Type B pancreatic cell (in vitro differentiated cells): ENCODE measurements around the gene EPHX1. TPM values are rescaled to one million over a fixed set of nuclear protein-coding genes. Genes with fewer than 3 reads are reported as not detected.

Source experiments
- DNase-seq: peaks from one replicate; pipeline ENCODE4 v3.0.0; 2021; ENCODE audit warnings: mixed read lengths; ENCODE audit not compliant: unreplicated experiment; ENCODE audit errors: extremely low spot score
- H3K27ac Mint-ChIP-seq: 2 replicates; pipeline ENCODE4 v1.8.0; 2021; ENCODE audit warnings: mild to moderate bottlenecking, mixed read lengths
- H3K27me3 Mint-ChIP-seq: 2 replicates; pipeline ENCODE4 v1.8.0; 2021; ENCODE audit warnings: mixed read lengths
- H3K36me3 Mint-ChIP-seq: 2 replicates; pipeline ENCODE4 v1.8.0; 2021; ENCODE audit warnings: mixed read lengths
- H3K4me1 Mint-ChIP-seq: one replicate; pipeline ENCODE4 v1.8.0; 2021; ENCODE audit warnings: mixed read lengths; ENCODE audit not compliant: unreplicated experiment
- H3K4me3 Mint-ChIP-seq: 2 replicates; pipeline ENCODE4 v1.8.0; 2021; ENCODE audit warnings: mild to moderate bottlenecking, mixed read lengths
- H3K9me3 Mint-ChIP-seq: 2 replicates; pipeline ENCODE4 v1.8.0; 2021; ENCODE audit warnings: mixed read lengths
- total RNA-seq: library from RNA; stranded (reverse); gene quantifications from 2 replicates; pipeline ENCODE4 v1.2.1, GENCODE V29; 2021; ENCODE audit warnings: low replicate concordance
- TF ChIP-seq, protein P1 (sequence below): fragments of 200-600 bp; sonication (generic); conservative IDR thresholded peaks from 2 replicates; pipeline ENCODE4 v1.5.0; 2021; ENCODE audit warnings: antibody characterized with exemption, mild to moderate bottlenecking

Gene EPHX1
- total RNA-seq, 1 donor from 2014 or later: 65.2 TPM

DNA sequence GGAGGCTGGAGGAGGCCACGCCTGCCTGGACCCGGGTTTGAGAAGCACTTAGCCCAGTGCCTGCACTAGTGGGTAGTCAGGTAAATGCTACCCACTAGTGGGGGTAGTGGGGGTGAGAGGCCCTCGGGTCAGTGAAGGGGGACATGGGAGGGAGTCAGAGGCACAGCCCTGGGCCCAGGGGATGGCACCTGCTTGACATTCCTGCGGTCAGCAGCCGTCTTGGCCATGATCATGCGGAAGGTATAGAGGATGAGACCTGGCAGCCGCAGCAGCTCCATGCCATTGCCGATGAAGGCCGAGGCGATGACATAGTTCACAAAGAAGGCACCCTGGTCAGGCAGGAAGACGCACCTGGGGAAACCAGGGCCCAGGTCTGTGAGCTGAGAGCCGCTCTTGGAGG is 43.5 kb downstream of the EPHX1 start:
- no peak overlapping the region for H3K27ac Mint-ChIP-seq
- TF ChIP-seq, protein P1, sequence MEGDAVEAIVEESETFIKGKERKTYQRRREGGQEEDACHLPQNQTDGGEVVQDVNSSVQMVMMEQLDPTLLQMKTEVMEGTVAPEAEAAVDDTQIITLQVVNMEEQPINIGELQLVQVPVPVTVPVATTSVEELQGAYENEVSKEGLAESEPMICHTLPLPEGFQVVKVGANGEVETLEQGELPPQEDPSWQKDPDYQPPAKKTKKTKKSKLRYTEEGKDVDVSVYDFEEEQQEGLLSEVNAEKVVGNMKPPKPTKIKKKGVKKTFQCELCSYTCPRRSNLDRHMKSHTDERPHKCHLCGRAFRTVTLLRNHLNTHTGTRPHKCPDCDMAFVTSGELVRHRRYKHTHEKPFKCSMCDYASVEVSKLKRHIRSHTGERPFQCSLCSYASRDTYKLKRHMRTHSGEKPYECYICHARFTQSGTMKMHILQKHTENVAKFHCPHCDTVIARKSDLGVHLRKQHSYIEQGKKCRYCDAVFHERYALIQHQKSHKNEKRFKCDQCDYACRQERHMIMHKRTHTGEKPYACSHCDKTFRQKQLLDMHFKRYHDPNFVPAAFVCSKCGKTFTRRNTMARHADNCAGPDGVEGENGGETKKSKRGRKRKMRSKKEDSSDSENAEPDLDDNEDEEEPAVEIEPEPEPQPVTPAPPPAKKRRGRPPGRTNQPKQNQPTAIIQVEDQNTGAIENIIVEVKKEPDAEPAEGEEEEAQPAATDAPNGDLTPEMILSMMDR: no peak
- peaks cover 7% of the 10 kb centered on the region for H3K4me1 Mint-ChIP-seq
- no peak for DNase-seq
- H3K36me3 Mint-ChIP-seq: peaks cover 19% of the 10 kb centered on the region
- H3K4me3 Mint-ChIP-seq: no peak overlapping the region
- H3K27me3 Mint-ChIP-seq: no peaks in the 10 kb centered on the region
- no peaks in the 10 kb centered on the region for H3K9me3 Mint-ChIP-seq

DNA sequence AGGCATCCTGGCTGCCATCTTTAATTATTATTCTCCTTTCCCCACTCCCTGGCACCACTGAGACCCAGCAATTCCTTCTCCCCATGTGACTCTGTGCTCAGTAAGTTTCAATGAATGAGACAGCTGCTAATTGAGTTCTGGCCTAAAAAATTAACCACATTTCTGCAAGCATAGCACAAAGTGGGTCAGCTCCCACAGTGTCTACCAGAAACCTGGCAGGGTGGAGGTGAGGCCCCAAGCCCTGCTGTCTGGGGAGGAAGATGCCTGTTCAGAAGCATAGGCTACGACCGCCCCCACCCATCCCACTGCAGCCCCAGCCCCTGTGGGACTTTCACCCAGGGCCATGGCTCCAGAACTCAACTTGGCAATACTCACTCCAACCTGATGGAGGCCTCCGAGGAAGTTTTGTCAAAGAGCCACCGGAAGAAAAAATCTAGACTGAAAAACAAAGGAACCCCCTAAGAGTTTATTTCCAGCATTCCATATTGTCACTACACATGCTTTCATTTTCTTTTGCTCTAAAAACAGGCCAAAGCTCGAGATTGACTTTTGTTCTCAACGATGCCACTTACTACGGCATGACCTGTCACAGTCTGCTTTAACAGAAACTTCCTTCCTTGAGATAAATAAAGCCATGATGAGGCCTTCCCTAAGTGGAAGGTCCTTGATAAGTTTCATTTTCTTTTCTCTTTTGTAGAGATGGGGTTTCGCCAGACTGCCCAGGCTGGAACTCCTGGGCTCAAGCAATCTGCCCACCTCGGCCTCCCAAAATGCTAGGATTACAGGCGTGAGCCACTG is 45.8 kb downstream of the EPHX1 start:
- Mint-ChIP-seq H3K27ac (no peak overlapping the region), H3K9me3 (no peaks in the 10 kb centered on the region), H3K4me3 (no peak overlapping the region), H3K27me3 (no peaks in the 10 kb centered on the region), H3K4me1 (peaks cover 4% of the 10 kb centered on the region), H3K36me3 (peaks cover 10% of the 10 kb centered on the region)
- TF ChIP-seq, protein P1: no peak
- DNase-seq: no peak

DNA sequence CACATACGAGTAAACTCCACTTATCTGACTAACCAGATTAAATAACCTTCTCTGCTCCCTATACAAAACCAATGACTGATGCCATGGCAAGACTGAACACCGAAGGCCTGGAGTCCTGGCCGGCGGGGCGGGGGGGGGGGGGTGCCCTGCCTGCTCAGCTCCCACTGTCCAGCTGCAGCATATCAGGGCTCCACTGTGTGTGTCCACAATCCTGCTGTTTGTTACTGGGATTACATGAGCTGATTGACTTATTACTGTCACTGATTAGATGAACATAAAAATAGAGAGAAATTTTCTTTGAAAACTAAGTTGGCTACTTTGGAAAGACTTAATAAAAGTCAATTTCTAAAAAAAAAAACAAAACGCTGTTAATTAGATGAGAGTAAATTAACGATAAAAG is 47.3 kb downstream of the EPHX1 start:
- Mint-ChIP-seq H3K27me3 (no peaks in the 10 kb centered on the region), H3K4me3 (no peak overlapping the region), H3K9me3 (no peaks in the 10 kb centered on the region), H3K27ac (no peak overlapping the region), H3K4me1 (peaks cover 4% of the 10 kb centered on the region), H3K36me3 (peaks cover 6% of the 10 kb centered on the region)
- TF ChIP-seq, protein P1: no peak
- no peak for DNase-seq

DNA sequence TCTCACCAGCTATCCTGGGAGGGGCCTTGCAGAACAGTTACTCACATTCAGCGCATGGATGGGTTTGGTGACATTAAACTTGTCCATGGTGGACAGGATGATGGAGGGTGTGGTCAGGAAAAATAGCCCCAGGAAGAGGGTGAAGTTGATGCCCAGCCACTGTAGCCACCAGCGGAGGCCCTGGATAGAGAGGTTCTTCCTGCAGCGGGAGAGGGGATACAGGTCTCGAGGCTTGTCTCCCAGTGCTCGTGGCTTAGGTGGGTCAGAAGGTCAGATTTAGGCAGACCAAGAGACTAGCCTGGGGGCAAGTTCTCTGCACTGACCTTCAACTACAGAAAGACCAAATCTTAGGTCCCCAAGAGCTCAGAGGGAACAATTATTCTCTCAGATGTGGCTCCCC is 49.2 kb downstream of the EPHX1 start:
- H3K4me1 Mint-ChIP-seq: peaks cover 4% of the 10 kb centered on the region
- H3K9me3 Mint-ChIP-seq: no peaks in the 10 kb centered on the region
- no peak overlapping the region for H3K4me3 Mint-ChIP-seq
- DNase-seq: no peak
- H3K27me3 Mint-ChIP-seq: no peaks in the 10 kb centered on the region
- TF ChIP-seq, protein P1: no peak
- peaks cover 5% of the 10 kb centered on the region for H3K36me3 Mint-ChIP-seq
- no peak overlapping the region for H3K27ac Mint-ChIP-seq

DNA sequence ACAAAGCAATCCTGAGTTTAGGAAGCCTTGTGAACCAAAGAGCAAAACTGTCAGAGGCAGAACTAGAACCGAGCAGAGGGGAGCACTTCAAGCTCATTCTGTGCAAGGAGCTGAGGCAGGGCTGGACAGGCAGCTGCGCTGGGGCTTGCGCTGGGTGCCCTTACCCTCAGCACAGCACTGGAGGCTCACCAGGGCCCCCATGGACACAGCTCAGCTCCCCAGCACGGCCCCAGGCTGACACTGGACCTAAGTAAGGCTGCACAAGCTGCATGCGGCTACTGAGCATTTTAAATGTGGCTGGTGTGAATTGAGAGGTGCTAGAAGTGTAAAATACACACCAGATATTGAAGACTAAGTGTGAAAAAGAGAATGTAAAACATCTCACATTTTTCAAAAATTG is 50.2 kb downstream of the EPHX1 start:
- H3K4me1 Mint-ChIP-seq: peaks cover 4% of the 10 kb centered on the region
- no peaks in the 10 kb centered on the region for H3K27me3 Mint-ChIP-seq
- no peaks in the 10 kb centered on the region for H3K36me3 Mint-ChIP-seq
- no peaks in the 10 kb centered on the region for H3K9me3 Mint-ChIP-seq
- no peak overlapping the region for H3K27ac Mint-ChIP-seq
- H3K4me3 Mint-ChIP-seq: no peak overlapping the region
- DNase-seq: no peak
- TF ChIP-seq, protein P1: no peak
